NCI-H2196 treated with DMSO at 0.1 percent for 48 hours (cell line): ENCODE results near the gene NRIP2.

Experiments
- DNase-seq: peaks from one replicate; lab custom pipeline; 2025; ENCODE audit not compliant: unreplicated experiment; lab: John Stamatoyannopoulos, UW

The NRIP2 gene

DNA sequence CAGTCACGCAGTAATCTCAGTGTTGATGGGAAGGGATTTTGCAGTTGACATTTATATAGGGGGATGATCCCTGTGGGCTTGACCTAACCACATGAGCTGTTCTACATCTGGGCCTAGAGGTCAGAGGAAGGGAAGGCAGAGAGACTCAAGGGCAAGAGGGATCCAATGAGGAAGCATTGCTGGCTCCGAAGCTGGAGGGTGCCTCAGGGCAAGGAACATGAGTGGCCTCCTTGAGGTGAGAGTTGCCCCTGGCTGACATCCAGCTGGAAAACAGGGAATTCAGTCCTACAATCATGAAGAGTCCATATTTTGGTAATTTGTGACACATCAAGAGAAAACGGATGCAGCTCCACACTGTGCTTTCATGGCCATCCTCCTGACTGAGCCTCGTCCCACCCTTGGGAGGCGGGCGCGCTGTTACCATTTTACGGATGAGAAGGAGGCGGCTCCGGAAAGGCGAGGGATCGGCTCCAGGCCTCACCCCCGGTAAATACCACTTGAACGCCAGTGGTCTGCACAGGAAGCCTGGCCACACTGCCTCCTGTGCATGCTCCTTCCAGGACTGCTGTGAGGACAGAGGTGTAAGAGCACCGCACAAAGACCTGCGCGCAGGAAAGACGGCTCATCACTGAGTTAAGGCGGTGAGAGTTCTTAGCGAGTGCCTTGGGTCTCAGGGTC, 58.6 kb downstream of the NRIP2 start:
- no peak for DNase-seq

DNA sequence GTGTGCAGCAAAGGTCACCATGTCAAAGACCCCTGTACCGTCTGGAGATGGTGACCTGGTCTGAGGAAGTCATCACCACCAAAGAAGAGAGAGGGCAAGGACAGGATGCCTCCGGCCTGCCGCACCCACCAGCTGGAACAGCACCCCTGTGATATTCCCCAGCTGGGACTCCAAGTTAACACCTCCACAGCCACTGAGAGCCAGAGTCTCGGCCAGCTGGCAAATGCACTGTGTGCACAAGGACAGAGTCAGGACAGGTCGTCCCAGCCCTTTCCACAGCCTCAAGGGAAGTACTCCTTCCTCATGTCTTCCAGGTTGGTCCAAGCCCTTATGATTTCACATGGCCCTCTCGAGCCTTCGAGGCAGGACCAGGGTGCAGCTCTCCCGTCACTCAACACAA, 59.4 kb downstream of the NRIP2 start:
- DNase-seq: no peak
